NOMO-1 treated with DMSO at 0.1 percent for 48 hours (cell line): ENCODE measurements around the gene NHEJ1.
A peak's percentile ranks its signal among the peaks of the same experiment; 100 is the strongest.

Experiments used
- DNase-seq: peaks from one replicate; lab custom pipeline; 2025; ENCODE audit not compliant: unreplicated experiment; lab: John Stamatoyannopoulos, UW

NHEJ1 gene

DNA sequence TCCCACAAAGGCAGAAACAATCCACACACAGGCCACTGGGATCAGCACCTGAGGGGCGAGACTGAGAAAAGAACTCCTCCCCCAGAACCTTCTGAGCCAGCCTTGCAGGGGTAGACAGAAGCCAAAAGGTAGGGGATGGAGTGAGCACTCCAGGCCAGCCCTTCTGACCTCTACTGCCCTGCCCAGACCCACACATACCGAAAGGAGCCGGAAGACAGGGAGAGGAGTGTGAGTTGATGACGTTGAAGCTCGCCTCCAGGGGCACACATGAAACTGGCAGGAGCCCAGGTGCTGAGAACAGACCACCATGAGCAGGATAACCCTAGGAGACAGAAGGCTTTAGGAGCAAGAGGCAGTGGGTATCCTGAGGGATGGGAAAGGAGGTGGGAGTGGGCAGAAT lies 7.4 kb upstream of the NHEJ1 start:
- DNase-seq = no peak

GRCh38 chr2:219165058-219165911 lies 4.7 kb upstream of the NHEJ1 start:
- DNase-seq = no peak

DNA sequence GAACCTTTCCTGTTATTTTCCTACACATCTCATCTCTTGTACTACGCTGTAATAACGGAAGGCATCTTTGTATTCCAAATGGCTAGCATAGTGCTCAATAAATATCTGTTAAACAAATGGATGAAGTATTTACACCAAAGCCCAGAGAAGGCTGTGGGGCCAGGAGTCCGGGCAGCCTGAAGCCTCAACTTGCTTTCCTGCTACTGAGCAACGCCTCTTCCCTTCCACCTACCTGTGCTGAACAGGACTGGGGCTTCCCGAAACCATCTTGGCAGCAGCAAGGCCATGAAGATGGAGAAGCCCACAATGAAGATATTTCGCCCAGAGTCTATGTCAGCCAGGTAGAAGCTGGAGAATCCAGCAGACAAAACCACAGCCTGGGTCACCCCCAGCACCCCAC lies 2.5 kb upstream of the NHEJ1 start:
- DNase-seq = no peak

DNA sequence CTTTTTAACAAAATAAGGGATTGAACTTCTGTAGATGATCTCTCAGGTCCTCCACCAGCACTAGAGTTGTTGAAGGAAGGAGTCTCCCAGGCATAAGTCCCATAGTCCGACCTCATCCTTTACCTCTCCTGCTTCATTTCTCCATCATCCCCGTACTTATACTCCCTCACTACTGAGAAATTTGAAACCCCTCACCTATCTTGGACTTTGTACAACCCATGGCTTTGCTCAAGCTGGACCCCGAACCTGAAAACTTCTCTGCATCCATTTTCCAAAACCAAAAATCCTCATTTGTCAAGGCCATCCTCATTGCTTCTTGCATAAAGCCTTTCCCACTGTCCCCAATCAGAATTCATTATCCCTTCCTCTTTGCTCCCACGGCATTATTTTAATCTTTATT lies 482 bp upstream of the NHEJ1 start:
- DNase-seq = no peak

- no peak for DNase-seq
These were observed 837 bp downstream of the NHEJ1 start for GRCh38 chr2:219159771-219160185.

DNA sequence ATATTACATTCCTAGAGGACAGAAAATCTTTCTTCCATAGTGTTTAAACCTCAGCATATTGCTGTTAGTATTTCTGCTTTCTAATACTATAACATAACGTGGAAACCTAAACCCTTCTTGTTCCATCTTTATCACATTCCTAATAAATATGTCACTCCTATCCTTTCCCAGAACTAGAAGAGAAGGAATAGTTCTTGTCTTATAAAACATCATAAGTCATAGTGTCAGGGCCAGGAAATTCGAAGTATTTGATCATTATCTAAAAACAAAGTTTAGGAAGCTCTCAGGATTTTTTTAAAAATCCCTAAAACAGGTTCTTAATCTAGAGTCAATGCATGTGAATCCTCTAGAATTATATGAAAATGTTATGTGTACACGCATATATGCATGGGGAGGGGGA lies 2.0 kb downstream of the NHEJ1 start:
- no peak for DNase-seq

DNA sequence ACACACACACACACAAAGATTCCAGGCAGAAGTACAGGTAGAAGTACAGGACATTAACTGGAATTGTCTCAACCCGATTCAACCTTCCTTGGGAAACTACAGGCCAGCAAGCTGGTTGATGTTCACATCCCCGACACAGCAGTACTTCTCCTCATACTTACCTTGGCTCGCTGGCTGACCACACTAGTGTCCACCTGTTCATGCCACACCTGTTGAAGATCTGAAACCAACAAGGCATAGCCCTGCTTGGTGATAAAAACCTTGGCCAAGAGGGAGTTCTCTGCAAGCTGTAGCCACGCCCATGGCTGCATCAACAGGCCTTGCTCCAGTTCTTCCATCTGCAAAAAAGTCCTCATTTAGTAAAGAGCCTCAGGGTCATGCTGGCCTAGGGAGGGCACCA lies 2.6 kb downstream of the NHEJ1 start:
- no peak for DNase-seq

DNA sequence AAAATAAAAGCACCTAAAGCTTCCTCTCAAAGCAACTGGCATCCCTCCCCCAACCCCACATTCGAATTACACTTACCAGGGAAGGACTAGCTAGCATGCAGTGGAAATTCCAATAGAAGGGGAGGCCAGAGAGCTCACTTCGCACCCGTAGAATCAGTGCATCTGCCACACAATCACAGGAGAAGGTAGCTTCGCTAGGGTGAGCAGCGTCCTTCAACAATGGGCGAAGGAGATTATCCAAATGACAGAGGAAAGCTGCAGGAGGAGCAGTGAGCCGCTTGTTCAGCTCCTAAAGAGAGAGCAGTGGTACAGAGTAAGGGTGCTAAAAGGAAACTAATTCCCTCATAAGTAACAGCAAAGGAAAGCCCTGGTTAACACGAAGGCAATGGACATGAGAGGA lies 3.2 kb downstream of the NHEJ1 start:
- no peak for DNase-seq

- DNase-seq = peak; percentile 61
These were observed 5.5 kb downstream of the NHEJ1 start for GRCh38 chr2:219155054-219155644.

DNA sequence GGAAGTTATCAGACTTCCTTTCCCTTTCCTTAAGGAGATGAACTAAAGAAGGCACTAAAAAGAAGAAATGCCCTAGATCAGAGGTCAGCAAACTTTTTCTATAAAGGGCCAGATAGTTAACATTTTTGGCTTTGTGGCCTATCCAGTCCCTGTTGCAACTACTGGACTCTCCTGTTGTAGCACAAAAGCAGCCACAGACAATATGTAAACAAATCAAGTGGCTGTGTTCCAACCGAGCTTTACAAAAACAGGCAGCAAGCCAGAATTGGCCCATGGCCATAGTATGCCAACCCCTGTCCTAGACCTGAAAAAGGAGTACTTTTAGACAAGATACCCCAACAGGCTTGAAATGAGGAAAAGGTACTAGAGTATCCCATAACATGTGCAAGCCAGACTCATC lies 10.9 kb downstream of the NHEJ1 start:
- no peak for DNase-seq

GRCh38 chr2:219142329-219142728 lies 18.3 kb downstream of the NHEJ1 start:
- no peak for DNase-seq

- DNase-seq = no peak
These were observed 19.9 kb downstream of the NHEJ1 start for GRCh38 chr2:219140722-219141121.

DNA sequence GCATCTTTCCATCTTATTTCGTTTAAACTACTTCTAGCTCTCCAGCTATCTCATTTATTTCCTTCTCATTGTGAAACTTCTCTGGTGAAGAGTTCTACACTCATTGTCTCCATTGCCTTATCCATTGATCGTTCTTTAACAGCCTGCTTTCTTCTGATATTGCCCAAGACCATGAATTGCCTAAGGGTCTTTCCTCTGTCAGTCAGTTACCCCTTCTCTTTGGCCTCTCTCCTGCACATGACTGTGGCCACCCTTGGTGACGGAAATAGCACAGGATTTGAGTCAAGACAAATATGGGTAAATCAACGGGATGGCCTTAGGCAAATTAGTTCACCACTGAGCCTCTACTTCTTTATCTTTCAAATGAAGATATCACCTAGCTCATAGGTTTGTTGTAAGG lies 26.6 kb downstream of the NHEJ1 start:
- DNase-seq = no peak

DNA sequence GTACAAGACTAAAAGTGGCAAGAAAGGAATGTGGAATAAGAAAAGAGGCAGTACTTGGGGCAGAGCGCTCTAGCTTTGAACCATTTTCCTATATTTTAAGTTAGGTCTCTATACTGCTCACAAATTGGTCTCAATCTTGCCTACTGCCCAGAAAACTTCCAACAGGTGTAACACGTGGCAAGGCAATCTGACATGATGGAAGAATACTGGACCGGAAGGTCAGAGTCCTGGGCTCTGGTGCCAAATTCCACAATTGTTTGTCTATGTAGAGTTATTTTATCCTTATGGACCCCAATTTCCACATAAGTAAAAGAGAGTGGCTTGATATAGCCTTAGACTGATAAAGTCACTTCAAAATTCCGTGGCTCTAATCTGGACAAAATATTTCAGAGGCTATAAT lies 28.9 kb downstream of the NHEJ1 start:
- DNase-seq = no peak

DNA sequence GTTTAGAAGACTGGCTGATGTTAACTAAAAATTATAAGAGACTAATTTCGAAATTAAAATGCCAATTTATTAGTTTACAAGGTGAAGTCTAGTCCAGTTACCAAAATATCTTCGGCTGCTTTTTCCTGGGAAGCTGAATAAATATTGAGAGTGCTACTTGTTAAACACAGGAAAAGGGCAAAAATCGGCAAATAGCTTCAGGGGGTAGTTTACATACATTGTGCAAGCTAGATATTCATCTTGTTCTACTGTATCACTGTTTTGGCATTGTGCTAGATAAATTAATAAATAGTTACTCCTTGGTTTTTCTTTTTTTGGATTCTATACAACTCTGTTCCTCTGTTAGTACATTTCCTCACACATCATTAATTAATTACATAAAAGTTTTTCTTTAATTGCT lies 29.3 kb downstream of the NHEJ1 start:
- DNase-seq = no peak

GRCh38 chr2:219129589-219129988 lies 31.0 kb downstream of the NHEJ1 start:
- no peak for DNase-seq

GRCh38 chr2:219128396-219128795 lies 32.2 kb downstream of the NHEJ1 start:
- DNase-seq = no peak

GRCh38 chr2:219127037-219127635 lies 33.5 kb downstream of the NHEJ1 start:
- DNase-seq = no peak

DNA sequence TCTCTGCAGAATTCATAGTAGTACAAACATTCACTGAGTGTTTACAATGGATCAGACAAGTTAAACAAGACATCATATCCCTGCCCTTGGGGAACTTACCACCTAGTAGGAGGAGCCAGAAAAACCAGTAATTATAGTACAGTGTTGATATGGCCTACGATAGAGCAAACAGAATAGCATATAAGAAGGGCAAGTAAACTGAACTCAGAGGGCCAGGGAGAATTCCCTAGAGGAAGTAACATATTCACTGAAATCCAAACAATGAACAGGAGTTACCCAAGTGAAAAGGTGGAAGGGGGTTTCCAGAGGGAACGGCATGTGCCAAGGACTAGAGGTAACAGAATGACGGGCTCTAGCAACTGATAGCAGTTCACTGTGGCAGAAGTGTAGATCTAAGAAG lies 34.1 kb downstream of the NHEJ1 start:
- DNase-seq = no peak

DNA sequence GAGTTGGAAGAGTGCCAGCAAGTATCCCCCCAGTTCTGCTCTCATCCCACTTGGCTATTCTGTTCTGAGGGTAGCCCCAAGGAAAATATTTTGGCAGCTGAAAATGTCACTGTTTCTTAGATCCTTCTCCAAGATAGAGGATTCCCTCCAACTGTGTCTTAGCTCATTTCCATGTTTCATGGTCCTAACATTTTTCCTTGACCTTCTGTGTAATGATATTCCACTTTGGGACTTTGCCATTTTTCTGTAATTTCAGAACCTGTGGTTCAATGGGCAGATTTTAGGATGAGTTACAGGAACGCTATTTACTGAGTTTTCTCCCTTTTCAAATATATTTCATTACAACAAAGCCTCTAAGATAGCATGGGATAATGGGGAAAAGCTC lies 34.7 kb downstream of the NHEJ1 start:
- DNase-seq = no peak

GRCh38 chr2:219125225-219125885 lies 35.3 kb downstream of the NHEJ1 start:
- DNase-seq = no peak
